ENCODE results near the gene LHFPL3. TPM values are rescaled to one million over a fixed set of nuclear protein-coding genes. Genes with fewer than 3 reads are reported as not detected.
"Not testable (repeated sequence)": the region's sequence is repeated elsewhere in the genome, so short reads cannot be mapped to it uniquely, and the experiment has no call there.

Gene LHFPL3
- total and polyA plus RNA-seq, 2 donors (not counting 3 experiments of a cell fraction or from before 2014, with no cell fraction given): not detected

- POLR2A ChIA-PET: no interaction called here
- H3K9me1 ChIP-seq (replicated peaks; ENCODE audit: control insufficient read depth, extremely low read depth, insufficient read depth, low read length): no peaks in the 10 kb centered on the region
- no peaks in the 10 kb centered on the region for H3K4me1 ChIP-seq (ENCODE audit: control insufficient read depth, extremely low read depth, insufficient read depth, low read length)
- DNase-seq (ENCODE audit: low read depth, low spot score) (no peak), FAIRE-seq (no peak)
- CTCF ChIA-PET: no interaction called here
- H3K9ac ChIP-seq (replicated peaks; ENCODE audit: extremely low read depth, insufficient read depth, low read length): no peak overlapping the region
- BruUV-seq (replicated peaks): no TSS peak
- intact Hi-C loops (cut with micrococcal nuclease) (no loop called here), dilution Hi-C loops (cut with MboI; ENCODE audit: extremely low pct_ligation_motif_present, low sequenced_read_pairs) (no loop called here)
- H3K4me3 ChIP-seq (replicated peaks in 1 of 3; ENCODE audit: insufficient read depth in 1 of 3, low read depth in 1 of 3, low read length in 3 of 3): no peak overlapping the region
- H3K79me2 ChIP-seq (ENCODE audit: control insufficient read depth, insufficient read depth, low read length): no peaks in the 10 kb centered on the region
- no peaks in the 10 kb centered on the region for H3K27me3 ChIP-seq (ENCODE audit: control insufficient read depth in 2 of 2, insufficient read depth in 2 of 2, low read length in 2 of 2)
- no peak overlapping the region for H3K4me2 ChIP-seq (ENCODE audit: insufficient read depth, low read length)
- peaks cover 2% of the 10 kb centered on the region for H3K9me3 ChIP-seq (replicated peaks; ENCODE audit: control insufficient read depth, insufficient read depth, low read length)
- no peak overlapping the region for H3K27ac ChIP-seq (ENCODE audit: insufficient read depth, low read depth, low read length)
- TF ChIP-seq POLR2AphosphoS5 (IDR thresholded peaks at IDR 0.05; ENCODE audit: insufficient read depth, low read depth, low read length) (no peak), GATA2 (IDR thresholded peaks at IDR 0.05; ENCODE audit: insufficient read depth, insufficient read length, low read depth, low read length) (no peak), MYC (IDR thresholded peaks at IDR 0.05; ENCODE audit: low read depth, low read length) (no peak), POLR2A (IDR thresholded peaks at IDR 0.05; ENCODE audit: low read depth, low read length) (no peak), JUN (IDR thresholded peaks at IDR 0.05; ENCODE audit: borderline replicate concordance, insufficient read depth, insufficient read length, low read depth) (no peak), EZH2 (IDR thresholded peaks at IDR 0.05; ENCODE audit: borderline replicate concordance, low read depth, low read length, severe bottlenecking) (no peak), FOS (IDR thresholded peaks at IDR 0.05; ENCODE audit: borderline replicate concordance, insufficient read depth, low read length) (no peak)
- TF ChIP-seq, protein P1, sequence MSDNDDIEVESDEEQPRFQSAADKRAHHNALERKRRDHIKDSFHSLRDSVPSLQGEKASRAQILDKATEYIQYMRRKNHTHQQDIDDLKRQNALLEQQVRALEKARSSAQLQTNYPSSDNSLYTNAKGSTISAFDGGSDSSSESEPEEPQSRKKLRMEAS (IDR thresholded peaks at IDR 0.05; ENCODE audit: insufficient read depth, insufficient read length): no peak
- TF ChIP-seq, protein P2, sequence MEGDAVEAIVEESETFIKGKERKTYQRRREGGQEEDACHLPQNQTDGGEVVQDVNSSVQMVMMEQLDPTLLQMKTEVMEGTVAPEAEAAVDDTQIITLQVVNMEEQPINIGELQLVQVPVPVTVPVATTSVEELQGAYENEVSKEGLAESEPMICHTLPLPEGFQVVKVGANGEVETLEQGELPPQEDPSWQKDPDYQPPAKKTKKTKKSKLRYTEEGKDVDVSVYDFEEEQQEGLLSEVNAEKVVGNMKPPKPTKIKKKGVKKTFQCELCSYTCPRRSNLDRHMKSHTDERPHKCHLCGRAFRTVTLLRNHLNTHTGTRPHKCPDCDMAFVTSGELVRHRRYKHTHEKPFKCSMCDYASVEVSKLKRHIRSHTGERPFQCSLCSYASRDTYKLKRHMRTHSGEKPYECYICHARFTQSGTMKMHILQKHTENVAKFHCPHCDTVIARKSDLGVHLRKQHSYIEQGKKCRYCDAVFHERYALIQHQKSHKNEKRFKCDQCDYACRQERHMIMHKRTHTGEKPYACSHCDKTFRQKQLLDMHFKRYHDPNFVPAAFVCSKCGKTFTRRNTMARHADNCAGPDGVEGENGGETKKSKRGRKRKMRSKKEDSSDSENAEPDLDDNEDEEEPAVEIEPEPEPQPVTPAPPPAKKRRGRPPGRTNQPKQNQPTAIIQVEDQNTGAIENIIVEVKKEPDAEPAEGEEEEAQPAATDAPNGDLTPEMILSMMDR (IDR thresholded peaks at IDR 0.05; ENCODE audit: extremely low read depth in 1 of 2, insufficient read depth in 1 of 2, low read depth in 1 of 2, low read length in 2 of 2): no peak
- no peak overlapping the region for H2AFZ ChIP-seq (ENCODE audit: low read depth, low read length)
- no peaks in the 10 kb centered on the region for H3K36me3 ChIP-seq (ENCODE audit: control insufficient read depth in 2 of 2, extremely low read depth in 1 of 2, insufficient read depth in 2 of 2, low read length in 2 of 2)
- H4K20me1 ChIP-seq (replicated peaks; ENCODE audit: control insufficient read depth, extremely low read depth, insufficient read depth, low read length): no peaks in the 10 kb centered on the region
These were observed 224.7 kb downstream of the LHFPL3 start for GRCh38 chr7:104553074-104553473.

DNA sequence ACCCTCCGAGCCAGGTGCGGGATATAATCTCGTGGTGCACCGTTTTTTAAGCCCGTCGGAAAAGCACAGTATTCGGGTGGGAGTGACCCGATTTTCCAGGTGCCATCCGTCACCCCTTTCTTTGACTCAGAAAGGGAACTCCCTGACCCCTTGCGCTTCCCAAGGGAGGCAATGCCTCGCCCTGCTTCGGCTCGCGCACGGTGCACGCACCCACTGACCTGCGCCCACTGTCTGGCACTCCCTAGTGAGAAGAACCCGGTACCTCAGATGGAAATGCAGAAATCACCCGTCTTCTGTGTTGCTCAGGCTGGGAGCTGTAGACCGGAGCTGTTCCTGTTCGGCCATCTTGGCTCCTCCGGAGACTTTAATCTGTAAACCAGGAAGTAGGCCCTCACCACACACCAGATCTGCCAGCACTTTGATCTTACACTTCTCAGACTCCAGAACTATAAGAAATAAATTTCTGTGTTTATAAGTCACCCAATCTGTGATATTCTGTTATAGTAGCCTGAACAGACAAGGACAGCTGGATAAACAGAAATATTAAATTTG, 235.0 kb downstream of the LHFPL3 start:
- H3K27me3 ChIP-seq (ENCODE audit: control insufficient read depth in 2 of 2, insufficient read depth in 2 of 2, low read length in 2 of 2); H3K9ac ChIP-seq (replicated peaks; ENCODE audit: extremely low read depth, insufficient read depth, low read length); H3K4me2 ChIP-seq (ENCODE audit: insufficient read depth, low read length); H3K36me3 ChIP-seq (ENCODE audit: control insufficient read depth in 2 of 2, extremely low read depth in 1 of 2, insufficient read depth in 2 of 2, low read length in 2 of 2); CTCF ChIA-PET; H2AFZ ChIP-seq (ENCODE audit: low read depth, low read length); DNase-seq (ENCODE audit: low read depth, low spot score); H3K27ac ChIP-seq (ENCODE audit: insufficient read depth, low read depth, low read length); FAIRE-seq; dilution Hi-C loops (cut with MboI; ENCODE audit: extremely low pct_ligation_motif_present, low sequenced_read_pairs); H3K4me1 ChIP-seq (ENCODE audit: control insufficient read depth, extremely low read depth, insufficient read depth, low read length); H3K4me3 ChIP-seq (replicated peaks in 1 of 3; ENCODE audit: insufficient read depth in 1 of 3, low read depth in 1 of 3, low read length in 3 of 3); POLR2A ChIA-PET; H3K79me2 ChIP-seq (ENCODE audit: control insufficient read depth, insufficient read depth, low read length); BruUV-seq (replicated peaks); intact Hi-C loops (cut with micrococcal nuclease); H3K9me1 ChIP-seq (replicated peaks; ENCODE audit: control insufficient read depth, extremely low read depth, insufficient read depth, low read length); H4K20me1 ChIP-seq (replicated peaks; ENCODE audit: control insufficient read depth, extremely low read depth, insufficient read depth, low read length); H3K9me3 ChIP-seq (replicated peaks; ENCODE audit: control insufficient read depth, insufficient read depth, low read length): not testable (repeated sequence)

Measured in endothelial cell of umbilical vein (primary cell).